Endothelial cell (in vitro differentiated cells): ENCODE measurements around the gene RAP1GAP. TPM values are rescaled to one million over a fixed set of nuclear protein-coding genes. Genes with fewer than 3 reads are reported as not detected.

Experiments
- DNase-seq: peaks from one replicate; pipeline ENCODE4 v3.0.0; 2021; ENCODE audit warnings: low spot score
- H3K27ac Mint-ChIP-seq: one replicate; pipeline ENCODE4 v1.8.0; 2021; ENCODE audit warnings: mixed read lengths, inconsistent platforms; ENCODE audit not compliant: unreplicated experiment
- H3K27me3 Mint-ChIP-seq: one replicate; pipeline ENCODE4 v1.8.0; 2021; ENCODE audit warnings: mild to moderate bottlenecking, moderate library complexity, mixed read lengths, inconsistent platforms; ENCODE audit not compliant: unreplicated experiment
- H3K36me3 Mint-ChIP-seq: one replicate; pipeline ENCODE4 v1.8.0; 2021; ENCODE audit warnings: mild to moderate bottlenecking, low read depth, mixed read lengths, inconsistent platforms; ENCODE audit not compliant: unreplicated experiment
- H3K4me1 Mint-ChIP-seq: one replicate; pipeline ENCODE4 v1.8.0; 2021; ENCODE audit warnings: mild to moderate bottlenecking, mixed read lengths, inconsistent platforms; ENCODE audit not compliant: unreplicated experiment
- H3K4me3 Mint-ChIP-seq: one replicate; pipeline ENCODE4 v1.8.0; 2021; ENCODE audit warnings: mild to moderate bottlenecking, mixed read lengths, inconsistent platforms; ENCODE audit not compliant: unreplicated experiment
- H3K9me3 Mint-ChIP-seq: one replicate; pipeline ENCODE4 v1.8.0; 2021; ENCODE audit warnings: mixed read lengths, inconsistent platforms; ENCODE audit not compliant: unreplicated experiment
- total RNA-seq: library from RNA; stranded (reverse); fragmentation: NEBNext Ultra II Directional; extraction: Animal tissue kit (Norgen Biotek cat#: 25700); gene quantifications from one replicate; pipeline ENCODE4 v1.2.1, GENCODE V29; 2021; ENCODE audit not compliant: unreplicated experiment
- TF ChIP-seq, protein P1 (sequence below): fragments of 200-600 bp; sonication (generic); IDR thresholded peaks from one replicate; pipeline ENCODE4 v1.5.0; 2021; ENCODE audit warnings: antibody characterized with exemption; ENCODE audit not compliant: unreplicated experiment

The RAP1GAP gene
- total RNA-seq, 1 donor from 2014 or later = 0.56 TPM

DNA sequence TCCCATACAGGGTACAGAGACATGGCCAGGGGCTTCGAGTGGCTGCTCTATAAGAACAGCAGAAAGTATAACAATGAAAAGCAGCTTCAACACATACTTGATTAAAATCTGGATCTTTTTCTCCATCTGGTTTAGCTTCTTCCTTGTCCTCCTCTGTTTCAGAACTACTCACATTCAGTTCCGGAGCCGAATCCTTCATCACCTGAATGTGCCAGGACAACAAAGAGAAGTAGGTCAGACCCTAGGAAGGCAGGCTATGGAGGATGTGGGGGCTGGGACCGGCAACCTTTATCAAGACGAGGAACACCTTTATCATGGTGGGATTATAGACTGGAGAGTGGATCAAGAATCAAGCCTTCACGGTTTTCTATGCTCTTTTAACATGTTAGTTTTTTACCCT lies 32.2 kb upstream of the RAP1GAP start:
- no peak for DNase-seq
- no peaks in the 10 kb centered on the region for H3K9me3 Mint-ChIP-seq
- peaks cover 3% of the 10 kb centered on the region for H3K27me3 Mint-ChIP-seq
- H3K36me3 Mint-ChIP-seq = peaks cover 22% of the 10 kb centered on the region
- no peak overlapping the region for H3K4me3 Mint-ChIP-seq
- peaks cover 10% of the 10 kb centered on the region for H3K4me1 Mint-ChIP-seq
- H3K27ac Mint-ChIP-seq = no peak overlapping the region
- TF ChIP-seq, protein P1, sequence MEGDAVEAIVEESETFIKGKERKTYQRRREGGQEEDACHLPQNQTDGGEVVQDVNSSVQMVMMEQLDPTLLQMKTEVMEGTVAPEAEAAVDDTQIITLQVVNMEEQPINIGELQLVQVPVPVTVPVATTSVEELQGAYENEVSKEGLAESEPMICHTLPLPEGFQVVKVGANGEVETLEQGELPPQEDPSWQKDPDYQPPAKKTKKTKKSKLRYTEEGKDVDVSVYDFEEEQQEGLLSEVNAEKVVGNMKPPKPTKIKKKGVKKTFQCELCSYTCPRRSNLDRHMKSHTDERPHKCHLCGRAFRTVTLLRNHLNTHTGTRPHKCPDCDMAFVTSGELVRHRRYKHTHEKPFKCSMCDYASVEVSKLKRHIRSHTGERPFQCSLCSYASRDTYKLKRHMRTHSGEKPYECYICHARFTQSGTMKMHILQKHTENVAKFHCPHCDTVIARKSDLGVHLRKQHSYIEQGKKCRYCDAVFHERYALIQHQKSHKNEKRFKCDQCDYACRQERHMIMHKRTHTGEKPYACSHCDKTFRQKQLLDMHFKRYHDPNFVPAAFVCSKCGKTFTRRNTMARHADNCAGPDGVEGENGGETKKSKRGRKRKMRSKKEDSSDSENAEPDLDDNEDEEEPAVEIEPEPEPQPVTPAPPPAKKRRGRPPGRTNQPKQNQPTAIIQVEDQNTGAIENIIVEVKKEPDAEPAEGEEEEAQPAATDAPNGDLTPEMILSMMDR = no peak

DNA sequence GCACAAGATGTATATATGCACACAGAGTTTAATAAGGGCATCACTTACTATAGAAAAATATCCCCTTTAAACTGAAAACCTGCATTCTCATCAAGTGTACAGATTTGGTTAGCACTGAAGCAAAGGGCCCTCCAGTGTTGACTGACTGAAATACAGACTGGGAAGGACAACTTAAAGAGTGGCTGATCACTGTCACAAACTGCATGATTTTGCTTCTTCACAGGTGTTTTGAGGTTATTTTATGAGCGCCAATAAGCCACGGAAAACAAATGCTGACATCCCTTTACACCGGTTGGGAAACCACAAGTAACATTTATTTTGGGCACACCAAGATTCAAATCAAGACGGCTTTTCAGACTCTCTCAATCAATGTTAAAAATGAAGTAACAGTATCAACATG lies 30.9 kb upstream of the RAP1GAP start:
- Mint-ChIP-seq H3K36me3 (peaks cover 22% of the 10 kb centered on the region), H3K27me3 (peaks cover 3% of the 10 kb centered on the region), H3K4me3 (no peak overlapping the region), H3K9me3 (no peaks in the 10 kb centered on the region), H3K27ac (no peak overlapping the region), H3K4me1 (peaks cover 3% of the 10 kb centered on the region)
- no peak for DNase-seq
- TF ChIP-seq, protein P1 = no peak

DNA sequence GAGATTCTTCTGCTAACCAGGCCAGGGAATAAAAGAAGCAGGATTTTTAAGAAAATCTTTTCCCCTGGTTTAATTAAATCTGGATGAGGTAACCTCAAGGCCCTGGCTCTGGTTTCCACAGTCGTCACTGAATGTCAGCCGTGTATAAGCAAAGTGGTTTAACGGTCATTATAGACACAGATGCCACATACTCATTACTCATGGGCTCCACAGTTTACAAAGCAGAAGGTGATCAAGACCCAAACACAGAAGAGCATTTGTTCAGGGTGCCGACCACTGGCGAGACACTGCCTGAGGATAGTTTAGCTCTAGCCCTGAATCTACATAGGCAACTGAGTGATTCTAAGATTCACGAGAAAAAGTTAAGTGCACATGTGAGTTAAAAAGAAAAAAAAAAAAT lies 27.8 kb upstream of the RAP1GAP start:
- DNase-seq = no peak
- H3K27ac Mint-ChIP-seq = no peak overlapping the region

DNA sequence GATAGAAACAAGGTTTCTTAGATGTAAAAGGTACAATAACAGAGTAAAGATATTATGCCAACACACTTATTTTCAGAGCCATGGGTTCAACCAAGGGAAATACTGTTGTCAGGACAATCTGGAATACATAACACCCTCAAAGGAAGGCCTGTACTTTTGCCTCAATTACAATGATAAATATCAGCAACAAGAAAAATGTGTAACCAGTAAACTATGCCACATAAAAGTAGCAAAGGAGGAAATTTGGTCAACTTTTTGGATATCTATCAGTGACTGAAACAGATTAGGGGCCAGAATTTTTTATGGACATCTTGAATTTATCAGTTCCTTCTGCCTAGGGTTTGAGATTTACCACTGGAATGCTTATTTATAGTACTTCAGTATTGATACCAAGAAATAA lies 24.6 kb upstream of the RAP1GAP start:
- peaks cover 2% of the 10 kb centered on the region for H3K27me3 Mint-ChIP-seq
- no peaks in the 10 kb centered on the region for H3K4me1 Mint-ChIP-seq
- peaks cover 25% of the 10 kb centered on the region for H3K36me3 Mint-ChIP-seq
- no peak overlapping the region for H3K27ac Mint-ChIP-seq
- no peak for DNase-seq
- H3K4me3 Mint-ChIP-seq = no peak overlapping the region
- no peaks in the 10 kb centered on the region for H3K9me3 Mint-ChIP-seq
- TF ChIP-seq, protein P1 = no peak

More for the DNA sequence above, 27.8 kb upstream of the RAP1GAP start:
- H3K4me1 Mint-ChIP-seq = no peaks in the 10 kb centered on the region
- H3K36me3 Mint-ChIP-seq = peaks cover 21% of the 10 kb centered on the region
- H3K4me3 Mint-ChIP-seq = no peak overlapping the region
- TF ChIP-seq, protein P1 = no peak
- H3K27me3 Mint-ChIP-seq = peaks cover 4% of the 10 kb centered on the region
- H3K9me3 Mint-ChIP-seq = no peaks in the 10 kb centered on the region

DNA sequence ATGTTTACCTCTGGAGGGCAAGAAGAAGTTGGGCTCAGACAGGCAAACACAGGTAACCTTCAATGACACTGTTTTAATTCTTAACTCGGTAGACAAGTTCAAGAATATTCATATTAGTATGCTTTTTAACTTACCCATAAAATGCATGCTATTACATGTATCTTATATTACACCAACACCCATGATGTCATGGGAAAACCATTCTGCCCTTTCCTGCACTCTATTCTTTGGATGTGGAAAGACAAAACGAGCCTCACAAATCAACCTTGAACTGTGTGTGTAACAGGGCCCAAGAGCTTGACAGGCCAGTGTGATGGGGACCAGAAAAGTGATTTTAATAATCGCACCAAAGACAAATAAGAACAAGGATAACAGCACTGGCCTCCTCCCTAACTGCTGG lies 22.6 kb upstream of the RAP1GAP start:
- H3K9me3 Mint-ChIP-seq = no peaks in the 10 kb centered on the region
- no peak for DNase-seq
- TF ChIP-seq, protein P1 = no peak
- H3K27ac Mint-ChIP-seq = no peak overlapping the region
- peak overlapping the region; percentile 66 for H3K4me3 Mint-ChIP-seq
- peaks cover 2% of the 10 kb centered on the region for H3K27me3 Mint-ChIP-seq
- H3K36me3 Mint-ChIP-seq = peaks cover 27% of the 10 kb centered on the region
- H3K4me1 Mint-ChIP-seq = no peaks in the 10 kb centered on the region
